ENCODE measurements around the gene RHOBTB3. TPM values are rescaled to one million over a fixed set of nuclear protein-coding genes. Genes with fewer than 3 reads are reported as not detected.

Gene RHOBTB3
- total RNA-seq, 1 donor from 2014 or later: 75.2 TPM

GRCh38 chr5:95717439-95717838, 13.7 kb upstream of the RHOBTB3 start:
- DNase-seq (ENCODE audit: low spot score): no peak
- Mint-ChIP-seq H3K36me3 (ENCODE audit: low read depth) (peaks cover 4% of the 10 kb centered on the region), H3K4me1 (ENCODE audit: low read depth) (peaks cover 14% of the 10 kb centered on the region), H3K27ac (ENCODE audit: unreplicated experiment) (no peak overlapping the region), H3K4me3 (ENCODE audit: unreplicated experiment) (no peak overlapping the region), H3K9me3 (ENCODE audit: low read depth) (no peaks in the 10 kb centered on the region), H3K27me3 (ENCODE audit: low read depth) (no peaks in the 10 kb centered on the region)
- TF ChIP-seq CTCF (IDR thresholded peaks at IDR 0.05): no peak

GRCh38 chr5:95718203-95718602, 12.9 kb upstream of the RHOBTB3 start:
- H3K4me3 Mint-ChIP-seq (ENCODE audit: unreplicated experiment): no peak overlapping the region
- DNase-seq (ENCODE audit: low spot score): no peak
- H3K27me3 Mint-ChIP-seq (ENCODE audit: low read depth): no peaks in the 10 kb centered on the region
- no peak overlapping the region for H3K27ac Mint-ChIP-seq (ENCODE audit: unreplicated experiment)
- H3K9me3 Mint-ChIP-seq (ENCODE audit: low read depth): no peaks in the 10 kb centered on the region
- H3K4me1 Mint-ChIP-seq (ENCODE audit: low read depth): peaks cover 9% of the 10 kb centered on the region
- no peak for TF ChIP-seq CTCF (IDR thresholded peaks at IDR 0.05)
- peaks cover 4% of the 10 kb centered on the region for H3K36me3 Mint-ChIP-seq (ENCODE audit: low read depth)

- Mint-ChIP-seq H3K4me3 (ENCODE audit: unreplicated experiment) (no peak overlapping the region), H3K27ac (ENCODE audit: unreplicated experiment) (no peak overlapping the region), H3K4me1 (ENCODE audit: low read depth) (peaks cover 11% of the 10 kb centered on the region), H3K36me3 (ENCODE audit: low read depth) (peaks cover 4% of the 10 kb centered on the region), H3K27me3 (ENCODE audit: low read depth) (no peaks in the 10 kb centered on the region), H3K9me3 (ENCODE audit: low read depth) (no peaks in the 10 kb centered on the region)
- TF ChIP-seq CTCF (IDR thresholded peaks at IDR 0.05): no peak
- no peak for DNase-seq (ENCODE audit: low spot score)
These were observed 12.4 kb upstream of the RHOBTB3 start for GRCh38 chr5:95718738-95719137.

GRCh38 chr5:95720094-95720786, 10.9 kb upstream of the RHOBTB3 start:
- peaks cover 17% of the 10 kb centered on the region for H3K4me1 Mint-ChIP-seq (ENCODE audit: low read depth)
- TF ChIP-seq CTCF (IDR thresholded peaks at IDR 0.05): no peak
- H3K27me3 Mint-ChIP-seq (ENCODE audit: low read depth): no peaks in the 10 kb centered on the region
- no peaks in the 10 kb centered on the region for H3K9me3 Mint-ChIP-seq (ENCODE audit: low read depth)
- H3K36me3 Mint-ChIP-seq (ENCODE audit: low read depth): no peaks in the 10 kb centered on the region
- no peak overlapping the region for H3K4me3 Mint-ChIP-seq (ENCODE audit: unreplicated experiment)
- no peak overlapping the region for H3K27ac Mint-ChIP-seq (ENCODE audit: unreplicated experiment)
- DNase-seq (ENCODE audit: low spot score): no peak

GRCh38 chr5:95721582-95722295, 9.4 kb upstream of the RHOBTB3 start:
- no peak for TF ChIP-seq CTCF (IDR thresholded peaks at IDR 0.05)
- Mint-ChIP-seq H3K4me3 (ENCODE audit: unreplicated experiment) (no peak overlapping the region), H3K36me3 (ENCODE audit: low read depth) (no peaks in the 10 kb centered on the region), H3K4me1 (ENCODE audit: low read depth) (peaks cover 32% of the 10 kb centered on the region), H3K27ac (ENCODE audit: unreplicated experiment) (no peak overlapping the region), H3K27me3 (ENCODE audit: low read depth) (no peaks in the 10 kb centered on the region), H3K9me3 (ENCODE audit: low read depth) (no peaks in the 10 kb centered on the region)
- DNase-seq (ENCODE audit: low spot score): no peak
